Fibroblast of skin of scalp (primary cell): ENCODE data around the gene ZBED4.

Source experiments
- DNase-seq: peaks from one replicate; pipeline ENCODE4 v3.0.0-alpha.2; 2013

Gene ZBED4

DNA sequence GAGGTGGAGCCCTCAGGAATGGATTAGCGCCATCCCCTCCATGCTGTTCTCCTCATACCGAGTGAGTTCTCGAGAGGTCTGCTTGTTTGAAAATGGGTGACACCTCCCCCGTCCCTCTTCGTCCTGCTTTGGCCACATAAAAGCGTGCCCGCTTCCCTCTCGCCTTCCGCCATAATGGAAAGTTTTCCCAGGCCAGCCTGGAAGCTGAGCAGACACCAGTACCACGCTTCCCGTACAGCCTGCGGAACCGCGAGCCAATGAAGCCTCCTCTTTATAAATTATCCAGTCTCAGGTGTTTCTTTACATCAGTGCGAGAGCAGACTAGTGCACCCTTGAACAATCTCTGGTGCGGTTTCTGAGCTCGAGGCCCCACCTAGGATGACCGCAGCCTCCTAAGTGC lies 51.8 kb downstream of the ZBED4 start:
- no peak for DNase-seq

DNA sequence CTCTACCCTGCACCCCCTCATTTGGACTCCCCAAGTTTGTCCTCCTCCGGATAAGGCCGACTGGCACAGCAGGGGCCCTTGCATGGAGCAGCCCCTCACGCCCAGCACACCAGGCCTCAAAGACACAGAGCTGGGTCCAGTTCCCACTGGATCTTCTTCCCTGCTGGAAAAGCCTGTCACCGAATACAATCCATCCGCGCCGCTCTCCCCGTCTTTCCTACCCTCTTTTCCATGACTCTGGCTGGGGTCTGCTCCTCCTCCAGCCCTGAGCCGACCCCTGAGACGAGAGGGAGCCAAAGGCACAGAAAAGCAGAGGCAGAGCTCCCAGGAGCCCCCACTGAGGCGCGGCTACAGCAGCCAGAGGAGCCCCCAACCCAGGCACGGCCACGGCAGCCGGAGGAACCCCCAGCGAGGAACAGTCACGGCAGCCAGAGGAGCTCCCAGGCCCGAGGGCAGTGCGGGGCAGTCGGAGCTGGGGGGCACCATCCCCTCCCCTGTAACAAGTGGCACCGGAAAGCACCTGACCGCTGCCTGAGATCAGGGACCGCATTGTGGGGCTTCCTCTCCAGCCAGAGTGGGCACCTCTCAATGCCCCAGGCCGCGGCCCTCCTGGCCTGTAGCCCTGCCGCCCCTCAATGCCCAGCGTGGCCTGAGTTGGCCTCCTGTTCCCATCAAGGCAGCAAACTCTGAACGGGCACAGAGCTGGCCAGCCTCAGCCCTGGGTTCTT lies 52.6 kb downstream of the ZBED4 start:
- no peak for DNase-seq

DNA sequence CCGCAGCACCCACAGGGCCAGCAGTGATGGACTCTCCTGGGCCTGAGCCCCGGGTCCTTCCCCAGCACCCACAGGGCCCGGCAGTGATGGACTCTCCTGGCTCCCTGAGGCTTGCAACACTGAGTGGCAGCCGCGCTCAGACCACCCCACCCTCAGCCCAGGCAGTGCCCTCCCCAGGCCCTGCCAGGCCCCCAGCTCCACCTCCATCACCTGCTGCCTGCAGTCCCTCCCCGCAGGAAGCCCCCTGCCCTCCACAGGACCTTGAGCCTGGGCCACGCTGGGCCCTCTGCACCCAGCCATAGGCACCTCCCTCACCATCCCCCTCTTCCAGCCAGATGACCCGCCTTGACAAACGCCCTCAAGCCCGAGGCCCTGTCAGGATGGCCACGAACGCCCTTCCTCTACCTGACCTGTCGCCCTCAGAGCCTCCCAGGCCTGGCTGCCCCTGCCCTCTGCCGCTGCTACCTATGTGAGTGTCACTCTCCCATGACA lies 53.2 kb downstream of the ZBED4 start:
- no peak for DNase-seq

DNA sequence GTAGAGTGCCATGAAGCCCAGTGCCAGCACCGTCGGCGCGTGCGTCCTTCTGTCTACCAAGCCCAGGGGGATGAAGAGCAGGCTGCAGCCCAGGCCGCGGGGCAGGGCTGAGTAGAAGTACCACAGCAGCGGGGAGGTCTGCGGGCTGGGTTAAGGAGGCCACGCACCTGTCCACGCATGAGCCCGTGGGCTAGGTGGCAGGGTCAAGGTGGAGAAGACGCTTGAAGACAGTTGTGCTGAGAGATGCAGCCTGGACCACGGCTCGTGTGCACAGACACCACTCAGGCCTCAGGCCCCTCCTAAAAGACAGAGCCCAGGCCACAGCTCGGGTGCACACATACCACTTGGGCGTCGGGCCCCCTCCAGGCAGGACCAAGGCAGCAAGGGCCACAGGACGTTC lies 54.2 kb downstream of the ZBED4 start:
- DNase-seq = no peak

DNA sequence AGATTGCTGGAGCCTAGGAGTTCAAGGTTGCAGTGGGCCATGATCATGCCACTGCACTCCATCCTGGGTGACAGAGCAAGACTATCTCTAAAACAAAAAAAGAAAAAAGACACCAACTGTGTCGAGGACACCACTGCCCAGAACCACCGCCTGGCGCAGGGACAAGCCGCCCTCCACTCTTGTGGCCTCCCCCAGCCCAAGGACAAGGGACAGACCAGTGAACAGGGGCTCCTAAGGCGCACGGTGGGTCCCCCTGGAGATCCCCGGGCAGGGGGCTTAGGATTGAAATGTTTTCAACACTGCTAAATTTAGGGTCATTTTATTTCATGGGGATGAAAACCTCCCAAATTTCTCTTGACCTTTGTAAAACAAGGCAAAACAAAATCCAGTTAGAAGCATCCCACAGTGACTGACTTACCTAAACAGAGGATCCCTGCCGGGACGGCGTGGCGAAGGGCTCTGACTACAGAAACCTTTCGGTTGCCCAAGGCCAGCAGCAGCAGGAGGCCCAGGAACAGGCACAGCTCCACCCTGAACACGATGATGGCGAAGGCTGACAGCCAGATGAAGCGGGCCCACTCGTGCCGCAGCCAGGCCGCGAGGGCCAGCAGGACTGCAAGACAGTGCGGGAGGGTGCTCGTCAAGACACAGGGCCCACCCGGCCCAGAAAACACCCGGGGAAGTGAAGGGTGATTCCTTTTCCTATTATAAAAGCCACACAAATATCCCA lies 56.0 kb downstream of the ZBED4 start:
- DNase-seq = no peak

DNA sequence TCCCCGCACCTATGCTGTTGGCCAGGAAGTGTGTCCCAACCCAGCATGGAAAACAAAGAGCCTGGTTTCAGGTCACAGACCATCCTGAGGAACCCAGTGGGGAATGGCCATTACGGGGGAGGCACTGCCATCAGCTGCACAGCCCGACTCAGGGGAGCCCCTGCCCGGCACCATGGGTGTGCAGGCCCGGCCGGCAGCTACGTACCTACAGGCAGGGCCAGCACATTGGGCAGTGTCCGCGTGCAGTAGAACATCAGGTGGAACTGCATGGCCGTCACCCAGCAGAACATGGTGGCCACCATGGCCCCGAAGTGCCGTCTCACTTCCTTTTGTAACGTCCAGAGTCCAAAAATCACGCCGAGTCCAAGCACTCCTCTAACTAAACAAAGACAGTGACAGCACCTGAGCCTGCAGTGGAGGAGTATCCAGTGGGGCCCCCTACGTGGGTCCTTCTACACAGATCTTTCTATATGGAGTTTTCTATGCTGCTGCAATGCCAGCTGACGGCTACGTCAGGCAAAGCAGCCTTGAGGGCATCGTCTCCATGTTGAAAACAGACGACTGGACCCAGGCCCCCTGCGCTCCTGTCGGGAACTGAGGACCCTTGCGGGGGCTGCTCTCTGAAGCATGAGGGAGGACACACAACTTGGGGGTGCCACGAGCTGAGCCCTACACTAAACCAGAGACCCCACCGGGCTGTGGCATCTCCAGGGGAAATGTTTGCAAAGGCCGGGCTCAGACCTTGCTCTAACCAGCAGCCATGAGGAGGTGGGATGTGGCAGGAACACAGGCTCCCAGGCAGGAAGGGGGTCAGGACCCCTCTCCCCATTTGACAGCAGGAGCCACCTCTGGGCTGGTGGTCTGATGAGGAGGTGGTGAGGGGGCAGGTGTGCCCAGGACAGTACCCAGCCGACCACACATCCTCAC lies 56.8 kb downstream of the ZBED4 start:
- no peak for DNase-seq

DNA sequence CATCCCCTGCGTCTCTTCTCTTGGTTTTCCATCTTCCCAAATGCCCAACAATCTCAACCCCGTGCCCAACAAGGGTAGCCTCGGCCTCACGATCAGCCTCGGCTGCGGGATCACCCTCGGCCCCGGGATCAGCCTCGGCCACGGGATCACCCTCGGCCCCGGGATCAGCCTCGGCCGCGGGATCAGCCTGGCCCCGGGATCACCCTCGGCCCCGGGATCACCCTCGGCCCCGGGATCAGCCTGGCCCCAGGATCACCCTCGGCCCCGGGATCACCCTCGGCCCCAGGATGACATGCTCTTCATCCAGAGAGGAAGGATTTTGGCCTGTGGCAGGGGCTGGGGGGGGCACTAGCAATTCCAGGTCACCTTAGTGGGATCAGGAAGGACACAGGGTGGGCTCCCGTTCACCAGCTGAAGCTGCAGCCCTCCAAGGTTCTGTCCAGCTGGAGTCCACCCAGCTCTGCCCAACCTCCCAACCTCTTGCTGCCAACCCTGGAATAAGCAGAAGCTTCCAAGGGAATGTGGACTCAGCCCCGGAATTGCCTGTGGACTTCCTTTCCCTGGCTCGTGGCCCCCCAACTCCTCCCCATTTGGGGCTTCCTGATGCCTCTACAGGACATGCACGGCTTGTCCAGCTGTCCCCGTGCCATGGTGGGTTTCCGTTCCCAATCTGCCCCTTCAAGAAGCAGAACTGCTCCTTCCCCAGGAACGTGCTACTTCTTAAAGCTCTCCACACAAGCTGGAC lies 58.4 kb downstream of the ZBED4 start:
- DNase-seq = no peak

DNA sequence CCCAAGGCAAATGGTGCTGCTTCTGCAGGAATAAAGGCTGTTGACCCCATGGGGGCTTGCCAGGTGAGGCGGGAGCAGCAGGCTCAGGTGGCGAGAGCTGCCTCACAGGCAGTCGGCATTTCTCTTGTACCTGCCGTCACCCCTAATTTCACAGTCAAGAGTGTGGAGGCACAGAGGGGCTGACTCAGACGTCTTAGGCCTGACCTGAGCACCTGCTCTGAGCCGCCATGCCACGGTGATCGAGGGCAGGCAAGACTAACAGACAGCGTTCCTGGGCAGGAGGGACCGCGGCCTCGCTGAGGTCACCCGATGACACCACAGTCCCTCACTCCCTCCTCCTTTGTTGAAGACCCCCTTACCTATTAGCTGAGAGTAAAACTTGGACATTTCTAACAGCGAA lies 59.4 kb downstream of the ZBED4 start:
- DNase-seq = no peak

DNA sequence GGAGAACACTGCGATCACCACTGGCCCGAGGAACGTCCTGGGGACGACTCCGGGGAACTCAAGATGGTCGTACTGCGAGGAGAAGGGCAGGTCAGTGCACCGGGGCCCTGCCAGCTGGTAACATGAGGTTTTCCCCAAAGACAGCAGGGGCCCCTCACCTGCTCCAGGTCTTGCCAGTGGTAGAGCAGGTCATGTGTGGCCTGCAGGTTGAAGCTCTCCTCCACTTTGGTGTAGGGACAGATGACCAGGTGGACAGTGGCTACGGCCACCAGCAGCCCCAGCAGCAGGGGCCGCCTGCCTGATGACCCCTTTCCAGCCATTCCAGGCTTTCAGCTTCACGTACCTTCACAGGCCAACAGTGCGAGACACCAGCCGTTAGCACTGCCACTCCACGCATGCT lies 59.8 kb downstream of the ZBED4 start:
- DNase-seq = no peak

DNA sequence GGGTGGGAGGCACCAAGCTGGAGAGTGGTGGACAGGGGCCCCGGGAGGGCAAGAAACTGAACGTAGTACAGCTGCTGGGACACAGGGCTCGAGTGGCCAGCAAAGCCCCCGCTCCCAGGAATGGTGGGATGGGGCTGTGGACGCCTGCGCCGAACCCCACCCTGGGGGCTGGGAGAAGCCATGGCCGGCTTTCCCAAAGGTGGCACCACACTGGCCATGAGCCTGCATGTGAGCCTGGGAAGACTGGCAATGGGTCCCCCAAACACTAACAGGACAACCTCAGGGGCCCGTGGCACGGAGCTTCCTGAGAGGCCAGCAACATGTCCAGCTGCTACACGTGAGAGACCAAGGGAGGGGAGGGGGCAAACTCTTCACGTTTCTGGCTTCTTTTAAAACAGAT lies 60.6 kb downstream of the ZBED4 start:
- no peak for DNase-seq

DNA sequence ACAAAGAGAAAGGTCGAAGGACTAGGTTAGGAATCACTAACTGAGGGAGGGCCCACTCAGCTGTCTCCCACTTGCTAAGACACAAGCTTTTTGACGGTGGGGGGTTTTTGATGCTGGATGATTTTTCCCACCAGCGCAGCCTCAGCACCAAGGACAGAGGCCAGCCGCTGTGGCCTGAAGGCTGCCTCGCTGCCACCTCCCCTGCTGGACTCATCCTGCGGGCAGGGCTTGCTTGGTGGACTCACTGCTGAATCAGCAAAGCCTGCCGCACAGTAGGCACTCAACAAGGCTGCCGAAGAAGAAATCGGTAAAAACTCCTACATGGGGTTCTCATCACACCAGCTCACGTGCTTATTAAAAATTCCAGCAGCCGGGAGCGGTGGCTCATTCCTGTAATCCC lies 62.0 kb downstream of the ZBED4 start:
- DNase-seq = no peak

DNA sequence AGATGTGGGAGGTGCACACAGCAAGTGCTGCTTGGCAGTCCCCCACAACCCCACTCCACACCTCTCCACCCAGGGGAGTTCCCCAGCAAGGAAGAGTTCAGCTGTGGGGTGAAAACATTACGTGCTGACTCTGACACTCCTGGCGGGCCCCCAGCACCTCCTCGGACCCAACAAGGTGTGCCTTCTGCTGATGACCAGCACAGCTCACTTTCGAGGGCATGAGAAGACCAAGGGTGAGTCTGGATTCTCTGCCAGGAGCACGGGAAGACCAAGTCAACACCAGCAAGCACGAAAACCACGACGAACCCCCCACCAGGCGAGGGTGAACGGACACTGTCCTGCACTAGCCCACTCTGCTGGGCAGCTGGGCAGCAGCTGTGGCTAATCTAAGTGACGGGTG lies 63.2 kb downstream of the ZBED4 start:
- DNase-seq = no peak

DNA sequence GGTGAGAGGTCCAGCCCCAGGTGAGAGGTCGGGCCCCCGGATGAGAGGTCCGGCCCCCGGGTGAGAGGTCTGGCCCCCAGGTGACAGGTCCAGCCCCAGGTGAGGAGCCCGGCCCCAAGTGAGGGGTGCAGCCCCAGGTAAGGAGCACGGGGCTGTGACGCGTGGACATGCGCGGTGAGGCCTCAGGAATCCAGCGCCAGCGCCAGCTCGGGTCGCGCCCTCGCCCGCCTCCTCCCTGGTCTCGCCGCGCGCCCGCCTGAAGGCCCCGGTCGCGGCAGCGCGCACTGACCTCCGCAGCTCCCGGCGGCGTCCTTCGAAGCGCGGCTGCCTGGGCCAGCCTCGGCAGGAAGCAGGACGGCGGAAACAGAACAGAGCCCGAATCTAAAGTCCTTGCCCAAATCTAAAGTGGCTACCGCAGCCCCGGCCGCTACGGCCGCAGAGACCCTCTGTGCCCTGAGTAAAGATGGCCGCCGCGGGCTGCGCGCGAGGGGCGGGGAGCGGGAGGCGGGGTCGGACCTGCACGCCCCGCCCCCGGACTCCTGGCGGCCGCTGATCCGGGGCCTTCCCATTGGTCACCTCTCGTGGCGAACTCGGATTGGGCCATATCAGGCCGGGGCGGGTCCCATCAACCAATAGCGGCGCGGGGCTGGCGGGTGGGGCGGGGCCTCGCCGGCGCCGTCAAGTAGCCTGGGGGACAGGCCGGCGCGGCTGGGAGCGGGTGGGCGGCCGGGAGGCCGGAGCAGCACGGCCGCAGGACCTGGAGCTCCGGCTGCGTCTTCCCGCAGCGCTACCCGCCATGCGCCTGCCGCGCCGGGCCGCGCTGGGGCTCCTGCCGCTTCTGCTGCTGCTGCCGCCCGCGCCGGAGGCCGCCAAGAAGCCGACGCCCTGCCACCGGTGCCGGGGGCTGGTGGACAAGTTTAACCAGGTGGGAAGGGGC lies 64.6 kb downstream of the ZBED4 start, which contains the start of the genes ALG12 and CRELD2:
Gene ALG12 (minus strand): TSS at position 465 of the 937 bp plus-strand sequence. CDS start 4,673 bp downstream, outside the sequence.
Gene CRELD2 (plus strand): TSS at position 661 of the 937 bp plus-strand sequence. CDS start 136 bp downstream, at position 797.
- peak; percentile 98 for DNase-seq

DNA sequence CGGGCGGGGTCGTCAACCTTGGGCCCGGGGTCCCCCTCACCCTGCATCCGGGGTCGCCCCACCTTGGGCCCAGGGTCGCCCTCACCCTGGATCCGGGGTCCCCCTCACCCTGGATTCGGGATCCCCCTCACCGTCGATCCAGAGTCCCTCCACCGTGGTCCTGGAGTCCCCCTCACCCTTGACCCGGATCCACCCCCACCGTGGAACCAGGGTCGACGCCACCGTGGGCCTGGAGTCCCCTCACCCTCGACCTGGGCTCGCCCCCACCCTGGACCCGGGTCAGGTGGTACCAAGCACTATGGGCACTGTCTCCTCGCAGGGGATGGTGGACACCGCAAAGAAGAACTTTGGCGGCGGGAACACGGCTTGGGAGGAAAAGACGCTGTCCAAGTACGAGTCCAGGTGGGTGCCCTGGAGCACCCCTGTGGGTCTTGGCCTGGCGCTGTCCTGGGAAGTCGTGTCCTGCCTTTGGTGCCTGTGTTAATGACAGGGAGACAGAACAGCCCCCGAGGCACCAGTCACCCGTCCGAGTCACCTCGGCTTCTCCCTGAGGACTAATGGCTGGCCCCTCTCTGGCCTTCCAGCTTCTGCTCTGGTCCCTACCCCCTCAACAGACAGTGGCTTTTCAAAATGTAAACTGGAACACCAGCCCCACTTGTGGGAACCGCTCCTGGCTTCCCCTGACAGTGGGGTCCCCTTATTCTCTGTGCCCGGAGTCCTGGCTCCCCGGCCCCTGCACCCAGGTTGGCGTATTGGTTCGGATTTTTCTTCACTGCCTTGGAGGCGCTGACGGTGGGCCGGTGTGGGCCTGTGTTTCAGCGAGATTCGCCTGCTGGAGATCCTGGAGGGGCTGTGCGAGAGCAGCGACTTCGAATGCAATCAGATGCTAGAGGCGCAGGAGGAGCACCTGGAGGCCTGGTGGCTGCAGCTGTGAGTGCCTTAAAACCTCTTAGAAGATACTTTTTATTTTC lies 65.6 kb downstream of the ZBED4 start:
- no peak for DNase-seq

DNA sequence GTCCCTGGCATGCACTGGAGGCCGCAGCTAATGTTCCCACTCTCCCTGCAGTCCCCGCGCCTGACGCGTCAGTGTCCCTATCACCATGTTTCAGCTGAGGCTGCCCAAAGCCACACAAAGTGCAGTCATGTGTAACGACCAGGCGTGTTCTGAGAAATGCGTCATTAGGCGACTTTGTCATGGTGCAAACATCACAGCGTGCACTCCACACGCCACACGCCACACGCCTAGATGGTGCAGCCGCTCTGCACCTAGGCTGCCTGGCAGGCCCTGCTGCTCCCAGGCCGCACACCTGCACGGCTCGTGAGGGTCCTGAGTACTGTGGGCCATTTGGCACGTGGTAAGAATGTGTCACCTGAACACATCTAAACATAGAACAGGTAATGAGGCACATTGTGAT lies 67.2 kb downstream of the ZBED4 start:
- DNase-seq = no peak

DNA sequence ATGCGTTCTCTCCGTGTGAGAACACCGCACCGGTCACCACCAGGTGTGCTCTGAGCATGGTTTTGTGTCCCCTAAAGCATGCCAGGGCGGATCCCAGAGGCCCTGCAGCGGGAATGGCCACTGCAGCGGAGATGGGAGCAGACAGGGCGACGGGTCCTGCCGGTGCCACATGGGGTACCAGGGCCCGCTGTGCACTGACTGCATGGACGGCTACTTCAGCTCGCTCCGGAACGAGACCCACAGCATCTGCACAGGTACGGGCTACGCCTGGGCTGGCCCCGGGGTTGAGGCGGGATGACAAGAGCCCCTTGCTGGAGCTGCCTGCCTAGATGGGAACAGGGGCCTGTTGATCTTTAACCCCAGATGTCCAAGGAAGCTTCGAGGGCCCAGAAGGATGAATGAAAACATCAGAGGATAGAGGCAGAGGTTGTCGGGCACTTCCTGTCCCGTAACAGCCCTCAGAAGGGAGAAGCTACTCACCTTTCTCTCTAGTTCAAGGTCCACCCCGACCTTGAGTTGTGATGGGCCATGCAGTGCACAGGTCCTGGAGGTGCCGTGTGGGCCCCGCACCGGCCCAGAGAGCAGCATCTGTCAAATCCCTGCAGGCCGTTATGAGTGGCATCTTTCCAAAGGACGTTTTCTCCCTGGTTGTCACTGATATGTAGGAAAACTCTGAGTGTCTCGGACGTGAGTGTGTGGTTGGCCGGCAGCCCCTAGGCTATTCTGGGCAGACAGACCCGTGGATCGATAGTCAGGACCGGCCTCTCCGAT lies 68.0 kb downstream of the ZBED4 start:
- no peak for DNase-seq

DNA sequence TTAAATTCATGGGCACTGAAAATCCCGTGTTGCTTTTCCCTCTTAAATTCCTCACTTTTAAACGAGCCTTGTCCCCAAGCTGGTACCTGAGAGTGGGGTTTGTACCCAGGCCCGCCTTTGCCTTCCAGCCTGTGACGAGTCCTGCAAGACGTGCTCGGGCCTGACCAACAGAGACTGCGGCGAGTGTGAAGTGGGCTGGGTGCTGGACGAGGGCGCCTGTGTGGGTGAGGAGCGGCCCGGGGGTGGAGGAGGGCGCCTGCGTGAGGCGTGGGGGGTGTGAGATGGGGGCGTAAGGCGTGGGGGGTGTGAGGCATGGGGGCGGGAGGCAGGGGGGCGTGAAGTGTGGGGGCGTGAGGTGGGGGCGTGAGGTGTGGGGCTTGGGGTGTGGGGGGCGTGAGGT lies 68.8 kb downstream of the ZBED4 start:
- DNase-seq = no peak

DNA sequence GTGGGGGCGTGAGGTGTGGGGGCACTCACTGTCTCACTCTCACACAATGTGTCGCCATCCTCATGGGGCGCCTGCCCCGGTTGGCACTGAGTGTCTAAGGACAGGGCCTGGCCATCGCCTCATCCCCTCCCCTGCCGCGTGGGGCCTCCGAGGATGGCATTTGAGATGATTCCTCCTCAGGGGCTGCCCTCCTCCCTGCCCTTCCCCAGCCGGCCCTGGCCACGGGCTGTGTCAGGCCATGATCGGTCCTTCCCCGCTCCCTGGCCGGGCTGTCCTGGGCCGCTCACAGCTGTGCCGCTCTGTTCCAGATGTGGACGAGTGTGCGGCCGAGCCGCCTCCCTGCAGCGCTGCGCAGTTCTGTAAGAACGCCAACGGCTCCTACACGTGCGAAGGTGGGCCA lies 69.3 kb downstream of the ZBED4 start:
- DNase-seq = no peak

DNA sequence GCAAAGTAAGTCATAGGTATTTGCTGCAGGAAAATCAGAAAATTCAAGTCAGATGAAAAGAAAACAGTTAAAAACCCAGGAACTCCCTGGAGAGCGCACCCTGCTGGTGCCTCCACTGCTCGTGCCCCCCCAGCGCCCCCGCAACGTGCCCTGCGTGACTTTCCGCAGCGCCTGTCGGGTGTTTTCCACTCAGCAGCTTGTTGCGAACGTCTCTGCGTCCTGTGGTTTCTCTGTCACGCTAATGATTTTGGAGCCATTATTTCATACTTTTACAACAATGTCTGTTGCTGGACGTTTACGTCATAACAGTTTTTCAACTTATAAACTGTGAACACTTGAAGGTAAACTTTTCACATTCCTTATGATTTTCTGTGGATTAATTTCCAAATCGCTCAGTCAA lies 69.8 kb downstream of the ZBED4 start:
- DNase-seq = no peak
